ENCODE data around the gene GFRA1.

DNA sequence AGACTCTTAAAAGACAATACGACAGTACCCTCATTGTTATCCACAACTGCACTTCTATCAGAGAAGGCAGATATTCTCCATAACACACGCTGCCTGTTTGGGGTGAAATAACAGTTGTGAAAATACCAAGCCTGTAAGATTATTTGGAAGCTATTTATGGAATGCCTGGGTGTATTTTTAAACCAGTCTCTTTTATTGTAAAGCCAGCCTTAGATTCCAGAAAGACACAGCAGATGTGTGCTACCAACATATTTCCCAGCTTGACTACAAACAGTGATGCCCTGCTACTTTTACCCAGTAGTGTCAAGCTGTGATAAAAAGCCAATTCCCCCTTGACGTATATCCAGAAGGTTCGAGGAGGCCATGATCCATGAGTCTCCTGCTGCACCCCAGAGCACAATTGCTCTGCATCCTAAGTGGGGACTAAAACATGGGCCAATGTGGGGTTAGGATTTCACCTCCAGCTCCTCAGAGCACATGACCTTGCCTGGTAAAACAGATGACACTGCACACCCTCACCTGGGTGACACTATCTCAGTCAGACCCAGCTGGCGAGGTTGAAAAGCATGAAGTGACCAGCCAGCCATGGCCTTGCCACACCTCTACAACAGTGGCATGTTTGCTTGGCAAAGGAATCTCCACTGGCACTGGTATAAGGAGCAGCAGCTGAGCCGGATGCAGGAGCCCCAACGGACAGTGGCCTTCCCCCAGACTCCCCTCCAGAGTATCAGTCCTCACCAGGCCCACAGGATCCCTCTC lies 62.2 kb downstream of the GFRA1 start:
- no peak for TF ChIP-seq POLR2AphosphoS5 (IDR thresholded peaks at IDR 0.05)
- TF ChIP-seq CTCF (IDR thresholded peaks at IDR 0.05) = no peak
- no peak for TF ChIP-seq POLR2A (IDR thresholded peaks at IDR 0.05)
- TF ChIP-seq EP300 (IDR thresholded peaks at IDR 0.05) = no peak
